GM21619 (cell line): ENCODE measurements around the gene HELB.

ENCODE experiments used
- ATAC-seq: cut with Tn5 transposase; IDR thresholded peaks from one replicate; pipeline ENCODE4 v1.9.1; 2021; ENCODE audit not compliant: unreplicated experiment

HELB gene

GRCh38 chr12:66302827-66303169, 505 bp downstream of the HELB start:
- no peak for ATAC-seq

GRCh38 chr12:66303316-66303804, 1.1 kb downstream of the HELB start:
- ATAC-seq: peak; percentile 38

- ATAC-seq: no peak
Measured at GRCh38 chr12:66304296-66304900, 2.1 kb downstream of the HELB start.

DNA sequence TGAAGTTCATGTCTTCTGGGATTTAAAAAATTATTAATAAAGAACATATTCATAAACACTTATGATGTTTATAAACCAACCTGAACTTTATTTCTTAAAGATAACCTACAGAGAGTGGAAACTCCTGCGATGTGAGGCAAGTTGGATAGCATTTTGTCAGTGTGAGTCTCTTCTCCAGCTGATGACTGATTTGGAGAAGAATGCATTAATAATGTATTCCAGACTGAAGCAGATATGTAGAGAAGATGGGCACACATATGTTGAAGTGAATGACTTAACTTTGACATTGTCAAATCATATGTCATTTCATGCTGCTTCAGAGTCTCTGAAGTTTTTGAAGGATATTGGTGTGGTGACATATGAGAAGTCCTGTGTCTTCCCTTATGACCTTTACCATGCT, 7.3 kb downstream of the HELB start:
- ATAC-seq: no peak

DNA sequence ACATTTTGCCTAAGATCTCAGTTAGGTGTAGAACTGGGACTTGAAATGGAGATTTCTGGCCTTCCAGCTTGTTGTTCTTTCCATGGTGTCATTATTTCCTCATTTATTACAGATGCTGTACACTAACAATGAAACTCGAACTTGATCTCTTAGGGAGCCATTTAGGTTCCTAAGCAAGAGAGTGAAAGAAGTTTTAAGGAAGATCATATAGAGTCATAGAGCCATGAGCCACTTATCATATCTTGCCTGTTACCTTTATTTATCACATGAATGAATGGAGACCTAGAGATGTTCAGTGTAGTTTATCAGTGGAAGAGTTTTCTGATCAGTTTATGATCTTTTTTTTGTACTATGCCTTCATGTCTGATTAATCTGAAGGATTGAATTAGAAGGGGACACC, 9.9 kb downstream of the HELB start:
- ATAC-seq: no peak

DNA sequence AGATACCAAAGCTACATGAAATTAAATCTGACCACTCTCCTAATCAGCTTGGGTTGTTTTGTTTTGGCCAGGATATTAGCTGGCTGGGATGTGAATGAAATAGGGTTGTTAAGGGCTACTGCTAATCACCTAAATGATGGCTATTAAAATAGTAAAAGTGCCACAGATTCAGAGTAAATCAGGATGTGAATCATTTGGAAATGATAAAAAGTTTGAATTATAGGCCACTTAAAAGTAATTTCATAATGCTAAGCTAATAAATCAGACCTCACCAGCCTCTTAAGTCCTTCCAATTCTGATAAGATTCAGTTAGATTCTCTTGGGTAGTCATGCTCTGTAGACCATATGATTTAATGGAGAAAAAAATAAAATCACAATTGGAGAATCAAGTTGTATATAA, 12.0 kb downstream of the HELB start:
- no peak for ATAC-seq

DNA sequence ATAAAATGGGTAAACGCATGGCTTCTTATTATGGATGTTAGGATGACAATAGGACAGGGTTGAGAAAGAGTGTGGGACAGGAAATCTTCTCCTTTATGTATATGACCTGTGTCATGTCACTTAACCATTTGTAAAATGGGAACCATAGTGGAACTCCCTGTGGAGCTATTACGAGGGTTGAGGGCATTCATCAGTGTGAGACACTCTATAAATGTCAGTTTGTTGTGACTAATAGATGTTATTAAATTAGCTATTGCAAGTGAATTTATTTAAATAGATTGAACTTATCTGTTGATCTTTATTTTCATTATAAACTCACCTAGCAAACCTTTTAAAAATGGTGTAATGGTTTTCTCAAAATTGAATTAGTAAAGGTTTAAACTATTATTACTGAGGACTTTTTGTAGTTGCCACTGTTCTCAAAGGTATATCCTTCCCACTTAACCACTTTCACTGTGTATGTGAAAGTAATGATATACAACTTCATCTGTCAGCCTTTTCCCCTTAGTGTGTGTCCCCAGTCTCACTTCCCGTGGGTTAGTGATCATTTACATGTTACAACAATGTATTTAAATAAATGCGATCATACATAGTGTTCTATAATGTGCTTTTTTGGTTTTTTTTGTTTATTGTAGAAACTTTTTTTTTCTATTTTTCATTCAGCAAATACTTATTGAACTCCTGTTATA, 17.1 kb downstream of the HELB start:
- ATAC-seq: no peak

DNA sequence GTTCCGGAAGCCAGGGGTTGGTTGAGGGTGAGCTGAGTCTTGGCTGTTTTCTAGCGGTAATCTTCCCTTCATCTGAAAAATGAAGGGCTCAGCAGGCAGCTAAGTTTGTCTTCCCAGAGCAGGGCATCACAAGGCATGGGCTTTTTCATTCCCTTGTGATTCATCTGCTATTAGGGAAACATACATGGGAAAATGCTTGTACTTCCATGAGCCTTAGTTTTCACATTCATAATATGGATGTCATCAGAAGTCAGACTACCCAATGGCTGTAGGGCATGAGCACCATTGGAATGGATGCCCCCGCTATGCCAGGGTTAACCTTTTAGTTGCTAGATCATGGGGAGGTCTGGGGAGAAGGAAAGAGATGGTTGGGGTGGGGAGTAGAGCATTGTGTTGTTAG, 18.7 kb downstream of the HELB start:
- ATAC-seq: no peak

GRCh38 chr12:66321435-66321834, 19.1 kb downstream of the HELB start:
- no peak for ATAC-seq

DNA sequence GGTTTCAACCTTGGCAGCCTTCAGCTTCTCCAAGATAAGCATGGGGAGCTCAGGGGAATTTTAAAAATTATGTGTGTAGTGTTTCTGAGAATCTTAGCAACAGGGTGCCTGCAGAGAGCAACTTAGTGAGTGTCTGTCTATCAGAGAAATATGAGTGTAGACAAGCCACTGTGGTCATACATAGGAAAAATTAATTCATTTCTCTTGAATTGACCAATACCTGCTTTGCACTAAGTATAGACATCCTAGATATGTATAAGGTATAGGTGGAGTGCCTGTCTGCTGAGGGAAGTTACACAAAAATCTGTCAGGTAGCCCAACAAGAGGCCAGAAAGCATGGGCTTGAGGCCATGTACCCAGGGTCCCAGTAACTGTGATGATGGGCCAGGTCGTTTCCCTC, 20.7 kb downstream of the HELB start:
- no peak for ATAC-seq

DNA sequence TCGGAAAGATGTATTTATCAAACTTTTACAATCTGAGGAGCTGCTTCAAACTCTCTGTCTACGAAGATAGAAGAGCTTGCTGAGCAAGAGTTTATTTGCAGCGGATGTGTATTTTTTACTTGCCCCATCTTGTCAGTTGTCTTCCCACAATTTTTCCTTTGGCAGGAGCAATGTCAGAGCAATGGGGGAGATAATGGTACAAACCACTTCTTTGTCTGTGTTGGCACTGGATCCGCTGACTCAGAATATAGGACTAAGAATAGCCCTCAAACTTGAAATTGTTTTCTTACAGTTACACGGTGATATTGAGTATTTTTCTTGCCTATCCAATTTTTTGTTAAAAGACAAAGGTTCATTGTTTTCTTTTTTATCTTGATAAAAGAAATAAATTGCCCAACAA, 27.6 kb downstream of the HELB start:
- no peak for ATAC-seq

- ATAC-seq: no peak
Measured at GRCh38 chr12:66331016-66331415, 28.7 kb downstream of the HELB start.

- no peak for ATAC-seq
Measured at GRCh38 chr12:66331814-66332213, 29.5 kb downstream of the HELB start.

GRCh38 chr12:66335746-66336145, 33.5 kb downstream of the HELB start:
- no peak for ATAC-seq

DNA sequence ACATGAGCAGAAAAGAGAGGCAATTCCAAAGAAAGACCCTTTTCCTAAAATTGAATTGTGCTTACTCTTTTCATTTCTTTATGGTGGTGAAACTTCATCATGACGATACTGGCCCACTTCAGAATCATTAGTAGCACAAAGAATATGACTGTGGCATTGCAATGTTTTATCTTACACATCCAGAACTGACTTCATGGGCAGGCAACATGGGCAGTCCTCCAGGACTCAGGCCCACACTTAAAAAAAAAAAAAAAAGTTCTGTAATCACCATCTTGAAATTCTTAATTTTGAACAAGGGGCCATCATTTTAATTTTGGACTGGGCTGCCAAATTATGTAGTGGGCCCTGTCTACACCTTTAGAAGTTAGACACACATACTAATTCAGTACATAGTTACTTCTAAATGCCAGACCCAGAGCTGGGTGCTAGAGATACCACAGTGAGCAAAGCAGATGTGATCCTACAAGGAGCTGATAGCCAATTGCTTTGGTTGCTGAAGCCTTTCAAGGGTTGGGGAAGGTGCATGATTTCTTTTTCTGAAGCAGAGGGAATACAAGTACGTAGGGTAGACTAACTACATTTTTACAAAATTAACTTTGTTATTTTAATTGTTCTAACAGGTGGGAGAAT, 35.2 kb downstream of the HELB start:
- ATAC-seq: no peak

DNA sequence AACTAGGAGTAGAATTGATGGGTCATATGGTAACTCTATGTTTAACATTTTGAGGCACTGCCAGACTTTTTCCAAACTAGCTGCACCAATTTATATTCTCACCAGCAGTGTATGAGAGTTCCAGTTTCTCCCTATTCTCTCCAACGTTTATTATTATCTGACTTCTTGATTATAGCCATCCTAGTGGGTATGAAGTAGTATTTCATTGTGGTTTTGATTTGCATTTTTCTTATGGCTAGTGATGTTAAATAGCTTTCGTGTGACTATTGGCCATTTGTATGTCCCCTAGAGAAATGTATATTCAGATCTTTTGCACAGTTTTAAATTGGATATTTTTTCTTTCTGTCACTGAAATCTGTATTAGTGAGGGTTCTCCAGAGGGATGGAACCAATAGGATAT, 37.8 kb downstream of the HELB start:
- ATAC-seq: no peak

DNA sequence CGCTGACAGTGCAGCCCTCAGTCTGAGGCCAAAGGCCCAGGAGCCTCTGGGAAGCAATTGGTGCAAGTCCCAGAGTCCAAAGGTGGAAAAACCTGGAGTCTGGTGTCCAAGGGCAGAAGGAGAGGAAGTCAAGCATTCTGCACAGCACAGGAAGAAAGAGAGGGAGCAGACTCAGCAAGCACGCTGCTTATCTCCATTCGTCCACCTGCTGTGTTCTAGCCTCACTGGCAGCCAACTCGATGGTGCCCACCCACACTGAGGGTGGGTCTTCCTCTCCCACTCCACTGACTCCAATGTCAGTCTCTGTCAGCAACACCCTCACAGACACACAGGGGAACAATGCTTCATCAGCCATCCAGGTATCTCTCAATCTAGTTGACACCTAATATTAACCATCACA, 38.8 kb downstream of the HELB start:
- no peak for ATAC-seq

DNA sequence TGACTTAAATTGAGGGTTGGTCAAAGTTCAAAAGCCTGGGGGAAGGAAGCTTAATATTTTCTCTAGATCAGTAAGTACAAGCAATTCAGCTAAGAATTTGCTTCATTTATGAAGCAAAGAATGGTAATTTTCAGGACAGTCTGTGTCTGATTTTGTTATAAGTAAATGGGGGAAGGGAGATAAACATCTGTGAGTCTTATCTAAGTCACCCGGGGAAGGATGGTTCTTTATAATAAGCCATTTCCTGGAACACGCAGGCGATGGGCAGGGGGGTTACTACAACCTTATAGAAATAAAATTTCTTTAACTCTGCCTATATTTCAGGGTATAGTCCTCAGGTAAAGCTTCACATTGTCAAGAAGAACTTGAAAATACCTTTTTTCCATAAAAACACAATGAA, 42.9 kb downstream of the HELB start:
- ATAC-seq: no peak

GRCh38 chr12:66345956-66346355, 43.7 kb downstream of the HELB start:
- ATAC-seq: no peak

DNA sequence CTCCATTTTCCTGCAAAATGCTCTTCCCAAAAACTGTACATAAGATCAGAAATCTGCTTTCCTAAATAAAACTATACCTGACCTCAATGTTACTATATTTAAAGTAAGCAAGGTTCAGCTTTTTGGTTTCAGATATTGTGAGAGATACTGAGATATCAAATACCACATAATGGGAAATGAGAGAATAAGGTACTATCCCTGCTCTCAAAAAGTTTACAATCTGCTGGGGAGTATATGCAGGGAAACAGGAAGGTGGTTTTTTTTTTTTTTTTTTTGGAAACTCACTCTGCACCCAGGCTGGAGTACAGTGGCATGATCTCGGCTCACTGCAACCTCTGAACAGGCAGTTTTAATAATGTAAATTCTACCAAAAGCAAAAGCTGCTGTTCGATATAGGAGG, 49.0 kb downstream of the HELB start:
- ATAC-seq: no peak

- ATAC-seq: no peak
Measured at GRCh38 chr12:66352197-66352596, 49.9 kb downstream of the HELB start.

DNA sequence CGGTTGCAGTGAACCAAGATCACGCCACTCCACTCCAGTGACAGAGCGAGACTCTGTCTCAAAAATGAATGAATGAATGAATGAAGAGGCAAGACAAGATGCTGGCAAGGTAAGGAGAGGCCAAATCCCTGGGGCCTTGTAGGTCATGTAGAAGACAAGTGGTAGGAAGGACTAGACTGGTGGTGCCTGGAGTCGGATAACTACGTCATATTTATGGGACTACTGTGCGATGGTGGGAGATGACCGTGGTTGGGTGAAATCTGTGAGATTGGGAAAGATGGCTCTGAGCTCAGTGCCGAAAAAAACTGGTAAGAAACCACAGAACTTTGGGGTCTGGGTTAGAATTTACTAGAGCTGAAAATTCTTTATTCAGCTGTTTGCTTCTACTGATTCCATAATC, 50.6 kb downstream of the HELB start:
- ATAC-seq: no peak

DNA sequence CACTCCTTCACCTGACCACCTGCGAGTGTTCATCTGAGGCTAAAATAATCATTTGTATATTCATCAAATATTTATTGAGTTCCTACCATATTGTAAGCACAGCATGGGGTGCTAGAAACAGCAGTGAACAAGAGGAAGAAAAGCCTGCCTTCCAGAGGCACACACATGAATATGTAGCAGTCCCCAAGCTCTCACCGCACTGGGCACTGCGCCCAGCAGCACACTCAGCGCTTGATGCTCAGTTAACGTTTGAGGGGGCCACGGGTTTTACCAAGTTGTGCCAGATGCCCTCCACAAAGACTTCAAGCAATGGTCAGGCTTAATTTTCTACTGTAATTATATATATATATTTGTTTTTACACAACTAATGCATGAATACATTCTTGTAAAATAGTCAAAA, 52.0 kb downstream of the HELB start:
- ATAC-seq: no peak
